UCSD-AML1 (cell line): ENCODE measurements around the gene ASB7.
"Not testable (repeated sequence)": the region's sequence is repeated elsewhere in the genome, so short reads cannot be mapped to it uniquely, and the experiment has no call there.

ENCODE experiments used
- DNase-seq: peaks from one replicate; lab custom pipeline; 2025; ENCODE audit not compliant: unreplicated experiment; lab: John Stamatoyannopoulos, UW

ASB7 gene

DNA sequence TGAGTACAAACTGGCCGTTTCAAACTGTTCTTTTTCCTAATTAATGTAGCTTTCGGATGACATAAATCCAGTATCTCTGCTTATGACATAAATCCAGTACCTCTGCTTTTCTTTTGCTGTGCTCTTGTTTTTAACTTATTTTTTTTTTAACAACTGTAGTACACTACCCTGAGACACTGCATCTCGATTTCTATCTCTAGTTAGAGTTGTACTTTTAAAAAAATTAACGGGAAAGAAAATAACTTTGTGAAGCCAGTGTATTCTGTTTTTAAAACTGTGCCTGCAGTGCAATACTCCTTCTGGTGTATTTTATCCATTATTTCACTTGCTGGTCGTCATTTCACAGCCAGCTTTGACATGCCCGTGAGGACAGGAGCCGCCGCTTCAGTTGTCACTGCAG lies 46.6 kb downstream of the ASB7 start:
- DNase-seq: no peak

DNA sequence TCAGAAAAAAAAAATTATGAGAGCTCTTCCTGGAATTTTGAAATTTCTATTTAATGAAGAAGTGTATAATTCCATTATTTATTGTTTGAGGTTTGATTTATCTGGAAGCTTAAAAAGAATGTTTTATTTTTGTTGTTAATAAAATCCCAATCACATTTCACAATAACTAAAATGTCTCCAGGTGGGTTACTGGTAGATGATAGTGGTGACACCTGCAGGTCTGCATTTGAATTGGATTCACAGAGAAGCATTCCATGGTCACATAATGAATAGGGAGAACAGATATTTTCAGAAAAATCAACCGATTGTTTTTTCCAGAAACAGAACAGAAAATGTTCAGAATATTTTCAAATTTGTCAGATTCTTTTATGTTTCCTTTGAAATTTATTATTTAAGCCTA lies 48.3 kb downstream of the ASB7 start:
- no peak for DNase-seq

DNA sequence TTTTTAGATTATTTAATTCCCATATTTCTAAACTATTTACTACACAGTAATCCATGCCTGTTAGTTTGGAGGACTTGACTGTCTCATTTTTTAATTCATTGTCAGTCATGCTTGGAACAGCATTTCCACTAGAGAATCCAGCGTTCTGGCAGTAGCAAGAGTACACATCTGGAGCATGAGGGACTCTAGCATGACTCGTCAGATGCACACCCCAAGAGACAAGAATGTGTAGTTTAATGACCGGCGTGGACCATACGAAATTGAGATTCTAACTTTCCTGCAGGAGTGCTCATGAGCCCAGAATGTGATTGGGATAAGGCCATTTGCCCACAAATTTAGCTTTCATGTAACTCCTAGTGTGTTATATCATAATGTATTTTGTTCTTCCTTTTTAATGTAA lies 48.9 kb downstream of the ASB7 start:
- no peak for DNase-seq

- no peak for DNase-seq
These were observed 49.7 kb downstream of the ASB7 start for GRCh38 chr15:100652116-100652515.

GRCh38 chr15:100653608-100654007 lies 51.2 kb downstream of the ASB7 start:
- DNase-seq: no peak

DNA sequence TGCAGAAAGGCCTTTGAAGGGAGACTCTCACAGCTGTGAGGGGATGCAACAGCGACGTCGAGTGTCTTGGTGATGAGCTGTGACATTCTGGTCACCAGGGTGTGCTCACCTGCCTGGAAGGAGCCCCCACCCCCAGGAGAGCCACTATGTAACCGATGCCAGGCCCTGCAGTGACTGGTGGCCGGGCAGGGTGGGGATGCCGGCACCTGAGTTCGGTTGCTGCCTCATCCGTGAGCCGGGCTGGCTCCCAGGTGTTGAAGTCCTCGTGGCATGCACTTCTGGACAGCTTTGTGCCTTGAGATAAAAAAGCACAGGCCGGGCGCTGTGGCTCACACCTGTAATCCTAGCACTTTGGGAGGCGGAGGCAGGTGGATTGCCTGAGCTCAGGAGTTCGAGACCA lies 56.5 kb downstream of the ASB7 start:
- no peak for DNase-seq

- no peak for DNase-seq
These were observed 58.8 kb downstream of the ASB7 start for GRCh38 chr15:100661156-100661555.

GRCh38 chr15:100663086-100663914 lies 60.9 kb downstream of the ASB7 start:
- no peak for DNase-seq

GRCh38 chr15:100663915-100664281 lies 61.5 kb downstream of the ASB7 start:
- DNase-seq: no peak

GRCh38 chr15:100665570-100665969 lies 63.2 kb downstream of the ASB7 start:
- DNase-seq: no peak

GRCh38 chr15:100667405-100668347 lies 65.3 kb downstream of the ASB7 start:
- no peak for DNase-seq

- DNase-seq: no peak
These were observed 66.0 kb downstream of the ASB7 start for GRCh38 chr15:100668348-100668745.

- no peak for DNase-seq
These were observed 66.9 kb downstream of the ASB7 start for GRCh38 chr15:100669260-100669659.

- no peak for DNase-seq
These were observed 68.2 kb downstream of the ASB7 start for GRCh38 chr15:100670505-100671021.

DNA sequence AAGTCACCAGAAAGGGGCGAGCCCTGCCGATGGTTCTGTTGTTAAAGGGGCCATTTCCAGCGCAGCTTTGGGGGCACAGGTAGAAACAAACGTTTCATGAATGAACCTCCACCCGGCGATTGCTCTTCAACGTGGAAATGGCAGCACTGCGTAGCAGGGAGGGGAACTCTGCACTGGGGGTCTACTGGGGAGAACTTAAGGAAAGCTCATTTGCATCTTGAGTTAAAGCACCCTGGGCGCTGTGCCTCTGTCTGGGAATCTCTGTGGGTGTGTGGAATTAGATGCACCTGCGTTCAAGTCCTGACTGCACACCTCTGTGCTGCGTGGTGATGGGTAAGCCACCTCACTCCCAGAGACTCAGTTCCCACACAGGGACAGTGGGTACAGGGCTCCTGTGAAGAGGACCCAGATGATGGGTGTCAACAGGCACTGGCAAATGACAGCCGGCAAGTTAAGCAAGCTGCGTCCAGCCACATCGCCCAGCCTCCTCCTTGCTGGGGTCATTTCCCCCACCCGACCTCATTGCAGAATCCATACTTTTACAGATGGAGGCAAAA lies 68.8 kb downstream of the ASB7 start:
- DNase-seq: no peak

- DNase-seq: no peak
These were observed 69.6 kb downstream of the ASB7 start for GRCh38 chr15:100671858-100672543.

GRCh38 chr15:100672959-100673358 lies 70.6 kb downstream of the ASB7 start:
- no peak for DNase-seq

DNA sequence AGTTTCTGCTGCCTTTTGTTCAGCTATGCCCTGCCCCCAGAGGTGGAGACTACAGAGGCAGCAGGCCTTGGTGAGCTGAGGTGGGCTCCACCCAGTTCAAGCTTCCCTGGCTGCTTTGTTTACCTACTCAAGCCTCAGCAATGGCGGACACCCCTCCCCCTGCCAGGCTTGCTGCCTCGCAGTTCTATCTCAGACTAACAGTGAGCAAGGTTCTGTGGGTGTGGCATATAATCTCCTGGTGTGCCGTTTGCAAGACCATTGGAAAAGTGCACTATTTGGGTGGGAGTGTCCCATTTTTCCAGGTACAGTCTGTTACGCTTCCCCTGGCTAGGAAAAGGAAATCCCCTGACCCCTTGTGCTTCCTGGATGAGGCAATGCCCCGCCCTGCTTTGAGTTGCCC lies 76.8 kb downstream of the ASB7 start:
- DNase-seq: not testable (repeated sequence)

GRCh38 chr15:100680726-100681125 lies 78.3 kb downstream of the ASB7 start:
- DNase-seq: no peak

- DNase-seq: no peak
These were observed 79.0 kb downstream of the ASB7 start for GRCh38 chr15:100681335-100681746.

- DNase-seq: no peak
These were observed 80.1 kb downstream of the ASB7 start for GRCh38 chr15:100682468-100682867.
